Esophagus squamous epithelium (tissue), 5 donors: Measurements from ENCODE around the gene HCAR3. TPM values are rescaled to one million over a fixed set of nuclear protein-coding genes. Genes with fewer than 3 reads are reported as not detected.
"Not testable (repeated sequence)": the region's sequence is repeated elsewhere in the genome, so short reads cannot be mapped to it uniquely, and the experiment has no call there.

Experiments used
- DNase-seq: peaks from one replicate; lab custom pipeline; 2025; lab: John Stamatoyannopoulos, UW
- H3K27ac ChIP-seq, 4 donors: fragments of 200-600 bp; sonication (generic); one replicate each; pipeline ENCODE4 v1.5.1; 2016 to 2019; ENCODE audit warnings: mild to moderate bottlenecking in 1 of 4
- H3K27me3 ChIP-seq, 4 donors: fragments of 200-600 bp; sonication (generic); 1 replicate in 3 of 4; 2 replicates in 1 of 4; pipeline versions ENCODE4 v1.5.1 to v1.6.0; 2017 to 2021; ENCODE audit warnings: antibody characterized with exemption in 1 of 4
- H3K36me3 ChIP-seq, 3 donors: fragments of 200-600 bp; sonication (generic); one replicate each; pipeline ENCODE4 v1.5.1; 2016 to 2019
- H3K4me1 ChIP-seq, 3 donors: fragments of 200-600 bp; sonication (generic); one replicate each; pipeline ENCODE4 v1.5.1; 2017 to 2019
- H3K4me3 ChIP-seq, 4 donors: fragments of 200-600 bp; sonication (generic); 1 replicate in 3 of 4; 2 replicates in 1 of 4; pipeline ENCODE4 v1.5.1; 2016 to 2019; ENCODE audit warnings: mild to moderate bottlenecking in 2 of 4, moderate library complexity in 1 of 4
- H3K9me3 ChIP-seq, 3 donors: fragments of 200-600 bp; sonication (generic); one replicate each; pipeline ENCODE4 v1.5.1; 2016 to 2019
- CTCF ChIP-seq, 6 experiments: fragments of 450-650 bp in 4 of 6; fragments of 200-600 bp in 2 of 6; sonication (generic) in 2 of 6; IDR thresholded peaks; one replicate each; pipeline ENCODE4 v1.5.1; 2016 to 2019; ENCODE audit warnings: antibody characterized with exemption in 6 of 6, mild to moderate bottlenecking in 4 of 6, moderate library complexity in 4 of 6
- POLR2A ChIP-seq, 4 donors: fragments of 450-650 bp; IDR thresholded peaks; one replicate each; pipeline ENCODE4 v1.6.1; 2017; ENCODE audit warnings: antibody characterized with exemption in 4 of 4, mild to moderate bottlenecking in 4 of 4, moderate library complexity in 3 of 4
- WGBS, 2 donors: methylation state at CpG; one replicate each; pipeline ENCODE4 v1.1.5; 2018; 5-methylcytosine and 5-hydroxymethylcytosine counted together
- intact Hi-C: fragments of 100-400 bp; cut with DNase I; formaldehyde crosslinking; loops from one replicate; pipeline ENCODE4 v1.15.0; 2022
- total RNA-seq, 4 donors: library from RNA; depleted of rRNA; stranded (reverse); fragments of >200 nt; gene quantifications; one replicate each; pipeline ENCODE4 v1.1.0, GENCODE V29; 2016
- donor health status: DM: yes; HTN: yes; CAD: no.

HCAR3 gene
- total RNA-seq, 4 donors from 2014 or later: 4.7 to 18.8 (median 10.5) TPM

- intact Hi-C loops, DNase-seq, H3K4me3 ChIP-seq, H3K9me3 ChIP-seq, H3K27me3 ChIP-seq, H3K36me3 ChIP-seq: not testable (repeated sequence)
- Histone ChIP-seq H3K4me1 (peaks cover 0 to 32% (median 5%) of the 10 kb centered on the region in 3 donors), H3K27ac (peak overlapping the region in 2 of 4 donors; percentile 13 to 38)
- WGBS, 2 donors: 58 to 74% methylated on average over 1 of the region's 1 CpG
Measured at GRCh38 chr12:122711266-122711665, 5.3 kb downstream of the HCAR3 start.

DNA sequence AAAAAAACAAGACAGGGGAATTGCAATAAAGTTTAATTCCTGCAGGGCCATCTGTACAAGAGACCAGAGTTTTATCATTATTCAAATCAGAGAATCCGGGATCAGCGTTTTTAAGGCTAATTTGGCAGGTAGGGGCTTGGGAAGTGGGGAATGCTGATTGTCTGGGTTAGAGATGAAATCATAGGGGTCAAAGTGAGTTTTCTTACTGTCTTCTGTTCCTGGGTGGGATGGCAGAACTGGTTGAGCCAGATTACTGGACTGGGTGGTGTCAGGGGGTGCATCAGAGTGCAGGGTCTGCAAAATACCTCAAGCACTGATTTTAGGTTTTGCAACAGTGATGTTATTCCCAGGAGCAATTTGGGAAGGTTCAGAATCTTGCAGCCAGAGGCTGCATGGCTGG lies 6.3 kb downstream of the HCAR3 start:
- intact Hi-C loops, H3K36me3 ChIP-seq, H3K27me3 ChIP-seq, DNase-seq, H3K9me3 ChIP-seq, H3K4me3 ChIP-seq: not testable (repeated sequence)
- Histone ChIP-seq H3K27ac (peak overlapping the region in 1 of 4 donors; percentile 42), H3K4me1 (peaks cover 0 to 32% (median 5%) of the 10 kb centered on the region in 3 donors)
- 56 to 65% methylated on average over 2 of the region's 2 CpGs for WGBS, 2 donors

GRCh38 chr12:122709287-122709686 lies 7.3 kb downstream of the HCAR3 start:
- H3K4me3 ChIP-seq, intact Hi-C loops, DNase-seq, H3K36me3 ChIP-seq, H3K9me3 ChIP-seq, H3K27me3 ChIP-seq: not testable (repeated sequence)
- WGBS, 2 donors: no CpG with 5 or more reads among the region's 3 CpGs
- Histone ChIP-seq H3K27ac (peak overlapping the region in 2 of 4 donors; percentile 50 to 77), H3K4me1 (peaks cover 0 to 32% (median 5%) of the 10 kb centered on the region in 3 donors)

- H3K4me1 ChIP-seq: peaks cover 0 to 47% (median 0%) of the 10 kb centered on the region in 3 donors
- intact Hi-C loops, H3K36me3 ChIP-seq, H3K4me3 ChIP-seq, H3K9me3 ChIP-seq, DNase-seq, H3K27me3 ChIP-seq: not testable (repeated sequence)
- H3K27ac ChIP-seq: peak overlapping the region in 3 of 4 donors; percentile 70 to 87 (median 83)
- 63 to 84% methylated on average over 3 of the region's 3 CpGs for WGBS, 2 donors
Measured at GRCh38 chr12:122703841-122704240, 12.8 kb downstream of the HCAR3 start.

DNA sequence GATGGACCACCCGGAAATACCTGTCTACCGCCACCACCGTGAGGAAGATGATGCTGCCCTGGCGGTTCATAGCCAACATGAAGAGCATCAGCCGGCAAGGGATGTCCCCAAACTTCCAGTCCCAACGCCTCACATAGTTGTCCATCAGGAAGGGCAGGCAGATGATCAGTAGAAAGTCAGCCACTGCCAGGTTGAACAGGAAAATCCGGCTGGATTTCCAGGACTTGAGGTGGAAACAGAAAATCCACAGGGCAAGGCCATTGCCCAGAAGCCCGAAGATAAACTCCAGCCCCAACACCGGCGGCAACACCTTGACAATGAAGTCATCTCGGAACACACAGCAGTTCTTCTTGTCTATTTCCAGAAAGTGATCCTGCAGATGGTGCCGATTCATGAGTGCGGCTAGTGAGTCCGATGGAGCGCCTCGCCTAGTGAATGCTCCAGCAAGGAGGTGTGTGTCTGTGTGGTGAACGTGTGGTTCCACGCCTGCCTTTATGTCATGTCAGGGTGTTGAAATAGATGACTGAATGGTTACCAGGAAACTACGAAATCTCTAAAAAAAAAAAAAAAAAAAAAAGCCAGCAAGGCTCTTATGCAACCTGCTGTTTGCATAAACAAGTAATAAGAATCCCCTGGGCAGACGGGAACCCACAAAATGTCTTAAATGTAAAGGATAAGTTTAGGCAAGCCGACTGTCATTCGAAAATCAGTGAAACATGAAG lies 13.6 kb downstream of the HCAR3 start, which contains the start of gene HCAR2:
Gene HCAR2 (minus strand): TSS at position 468 of the 722 bp plus-strand sequence. CDS start 74 bp downstream, at position 394.
- not testable (repeated sequence) for DNase-seq

GRCh38 chr12:122701481-122701880 lies 15.1 kb downstream of the HCAR3 start:
- intact Hi-C loops, DNase-seq, H3K9me3 ChIP-seq, H3K36me3 ChIP-seq, H3K27me3 ChIP-seq: not testable (repeated sequence)
- peak overlapping the region; percentile 3 to 45 (median 37) for H3K4me3 ChIP-seq
- 49 to 50% methylated on average over 3 to 4 of the region's 4 CpGs for WGBS, 2 donors
- peaks cover 0 to 49% (median 0%) of the 10 kb centered on the region in 3 donors for H3K4me1 ChIP-seq
- H3K27ac ChIP-seq: peak overlapping the region; percentile 28 to 87 (median 76)

More for the DNA sequence above, 13.6 kb downstream of the HCAR3 start, which contains the start of gene HCAR2:
- peaks cover 0 to 47% (median 0%) of the 10 kb centered on the region in 3 donors for H3K4me1 ChIP-seq
- TF ChIP-seq POLR2A (IDR thresholded peaks at IDR 0.05): peak in 2 of 4 donors; percentile 42 to 56
- H3K9me3 ChIP-seq, intact Hi-C loops, H3K27me3 ChIP-seq, H3K36me3 ChIP-seq: not testable (repeated sequence)
- H3K4me3 ChIP-seq: peak within 1 kb of the TSS; percentile 3 to 45 (median 37)
- H3K27ac ChIP-seq: peak within 1 kb of the TSS; percentile 56 to 87 (median 76)
- WGBS, 2 donors: 47 to 50% methylated on average over 10 to 13 of the region's 22 CpGs

DNA sequence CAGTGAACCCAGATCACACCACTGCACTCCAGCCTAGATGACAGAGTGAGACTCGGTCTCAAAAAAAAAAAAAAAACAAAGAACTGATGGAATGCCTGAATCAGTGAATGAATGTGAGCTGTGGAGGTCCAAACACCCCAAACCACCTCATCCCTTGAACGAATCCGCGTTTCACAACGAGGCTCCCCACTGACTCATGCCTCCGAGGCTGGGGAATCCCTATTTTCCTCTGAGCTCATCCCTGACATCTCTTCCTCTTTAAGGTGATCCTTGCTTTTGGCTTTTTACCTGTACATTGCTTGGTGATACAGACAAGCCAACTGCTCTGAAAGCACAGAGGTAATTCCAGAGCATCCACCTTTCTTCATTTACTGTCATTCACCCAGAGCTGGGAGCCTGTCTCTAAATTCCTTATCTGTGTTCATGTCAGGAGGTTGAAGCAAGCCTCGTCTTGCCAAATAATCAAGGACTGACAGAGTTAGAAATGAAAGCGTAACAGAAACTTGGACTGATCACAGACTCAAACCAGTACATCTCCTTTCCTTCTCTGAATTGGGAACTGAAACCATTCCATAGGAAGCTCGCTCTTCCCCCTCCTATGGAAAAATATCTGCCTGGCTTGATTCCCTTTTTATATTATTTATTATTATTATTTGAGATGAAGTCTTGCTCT lies 16.4 kb downstream of the HCAR3 start:
- Histone ChIP-seq H3K4me1 (peaks cover 0 to 51% (median 0%) of the 10 kb centered on the region in 3 donors), H3K27ac (peak overlapping the region; percentile 76 to 87 (median 82)), H3K4me3 (peak overlapping the region in 3 of 4 donors; percentile 36 to 45 (median 38))
- 17 to 53% methylated on average over 1 to 3 of the region's 9 CpGs for WGBS, 2 donors
- H3K36me3 ChIP-seq, H3K27me3 ChIP-seq, DNase-seq, H3K9me3 ChIP-seq, intact Hi-C loops: not testable (repeated sequence)

DNA sequence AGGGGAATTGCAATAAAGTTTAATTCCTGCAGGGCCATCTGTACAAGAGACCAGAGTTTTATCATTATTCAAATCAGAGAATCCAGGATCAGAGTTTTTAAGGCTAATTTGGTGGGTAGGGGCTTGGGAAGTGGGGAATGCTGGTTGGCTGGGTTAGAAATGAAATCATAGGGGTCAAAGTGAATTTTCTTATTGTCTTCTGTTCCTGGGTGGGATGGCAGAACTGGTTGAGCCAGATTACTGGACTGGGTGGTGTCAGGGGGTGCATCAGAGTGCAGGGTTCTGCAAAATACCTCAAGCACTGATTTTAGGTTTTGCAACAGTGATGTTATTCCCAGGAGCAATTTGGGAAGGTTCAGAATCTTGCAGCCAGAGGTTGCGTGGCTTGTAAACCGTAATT lies 19.7 kb downstream of the HCAR3 start:
- Histone ChIP-seq H3K4me1 (peaks cover 0 to 39% (median 0%) of the 10 kb centered on the region in 3 donors), H3K27ac (peak overlapping the region in 2 of 4 donors; percentile 4 to 76)
- H3K27me3 ChIP-seq, intact Hi-C loops, DNase-seq, H3K36me3 ChIP-seq, H3K4me3 ChIP-seq, H3K9me3 ChIP-seq: not testable (repeated sequence)
- WGBS, 2 donors: 53 to 73% methylated on average over 2 of the region's 2 CpGs

- Histone ChIP-seq H3K36me3 (no peaks in the 10 kb centered on the region), H3K4me3 (no peak overlapping the region), H3K27ac (no peak overlapping the region), H3K27me3 (no peaks in the 10 kb centered on the region), H3K9me3 (no peaks in the 10 kb centered on the region), H3K4me1 (peaks cover 0 to 9% (median 0%) of the 10 kb centered on the region in 3 donors)
- TF ChIP-seq CTCF (IDR thresholded peaks at IDR 0.05): no peak
- TF ChIP-seq POLR2A (IDR thresholded peaks at IDR 0.05): no peak
- no peak for DNase-seq
- intact Hi-C loops: no loop called here
- WGBS, 2 donors: 80 to 81% methylated on average over 3 of the region's 3 CpGs
Measured at GRCh38 chr12:122691566-122691965, 25.0 kb downstream of the HCAR3 start.
